Gastrocnemius medialis (tissue), 4 donors: ENCODE results near the gene GALNT10. TPM values are rescaled to one million over a fixed set of nuclear protein-coding genes. Genes with fewer than 3 reads are reported as not detected.

Experiments
- ATAC-seq, 2 donors: fragments of 150-250 bp; one replicate each; pipeline ENCODE4 v1.9.1; 2016
- DNase-seq, 2 donors: peaks; one replicate each; pipeline ENCODE4 v3.0.0-alpha.2; 2019
- H3K27ac ChIP-seq, 4 donors: fragments of 200-600 bp; sonication (generic); 1 replicate in 1 of 4; 2 replicates in 3 of 4; pipeline ENCODE4 v1.5.1; 2016 to 2018; ENCODE audit warnings: mild to moderate bottlenecking in 2 of 4, moderate library complexity in 1 of 4
- H3K27me3 ChIP-seq, 3 donors: fragments of 200-600 bp; sonication (generic) in 2 of 3; 1 replicate in 1 of 3; 2 replicates in 2 of 3; pipeline versions ENCODE4 v1.5.1 to v1.6.0; 2016 to 2019; ENCODE audit warnings: mild to moderate bottlenecking in 1 of 3, moderate library complexity in 1 of 3
- H3K36me3 ChIP-seq, 2 donors: fragments of 200-600 bp; sonication (generic) in 1 of 2; one replicate each; pipeline ENCODE4 v1.5.1; 2017 to 2018
- H3K4me1 ChIP-seq, 2 donors: fragments of 200-600 bp; sonication (generic) in 1 of 2; one replicate each; pipeline ENCODE4 v1.5.1; 2016 to 2017; ENCODE audit warnings: mild to moderate bottlenecking in 2 of 2
- H3K4me3 ChIP-seq, 4 donors: fragments of 200-600 bp; sonication (generic) in 3 of 4; 1 replicate in 1 of 4; 2 replicates in 3 of 4; pipeline ENCODE4 v1.5.1; 2016 to 2019; ENCODE audit warnings: mild to moderate bottlenecking in 2 of 4
- H3K9me3 ChIP-seq, 3 donors: fragments of 200-600 bp; sonication (generic) in 2 of 3; 1 replicate in 1 of 3; 2 replicates in 2 of 3; pipeline ENCODE4 v1.5.1; 2016 to 2019
- CTCF ChIP-seq, 5 experiments: fragments of 450-650 bp in 3 of 5; fragments of 200-600 bp in 2 of 5; sonication (generic) in 2 of 5; IDR thresholded peaks in 4 of 5; conservative IDR thresholded peaks in 1 of 5; 1 replicate in 4 of 5; 2 replicates in 1 of 5; pipeline ENCODE4 v1.5.1; 2016 to 2019; ENCODE audit warnings: antibody characterized with exemption in 5 of 5, mild to moderate bottlenecking in 3 of 5, moderate library complexity in 3 of 5
- POLR2A ChIP-seq, 2 donors: fragments of 450-650 bp; IDR thresholded peaks; one replicate each; pipeline ENCODE4 v1.6.1; 2017; ENCODE audit warnings: antibody characterized with exemption in 2 of 2, mild to moderate bottlenecking in 2 of 2, moderate library complexity in 2 of 2
- in situ Hi-C, 4 donors: fragments of 200-750 bp; cut with MboI; loops; one replicate each; pipeline versions ENCODE4 v1.15.0 to v1.8.0; 2017; ENCODE audit warnings: low sequenced_read_pairs in 4 of 4
- intact Hi-C: fragments of 100-400 bp; cut with DNase I; formaldehyde crosslinking; loops from one replicate; pipeline ENCODE4 v1.15.1; 2023; ENCODE audit warnings: low total_unique reads
- total RNA-seq, 4 donors: library from RNA; depleted of rRNA; stranded (reverse); fragments of >200 nt; gene quantifications; one replicate each; pipeline versions ENCODE4 v1.1.0 to v1.2.3, GENCODE V29; 2016

Gene GALNT10
- total RNA-seq, 4 donors from 2014 or later, result 6.1 to 9.9 (median 6.4) TPM

- no peak for ATAC-seq
- peaks cover 10 to 28% of the 10 kb centered on the region in 2 donors for H3K4me1 ChIP-seq
- intact Hi-C loops (no loop called here), in situ Hi-C loops (no loop called here)
- no peak for DNase-seq
- no peaks in the 10 kb centered on the region for H3K27me3 ChIP-seq
- TF ChIP-seq POLR2A (IDR thresholded peaks at IDR 0.05) (no peak), CTCF (IDR thresholded peaks at IDR 0.05 in 4 of 5, conservative IDR thresholded peaks at IDR 0.05 in 1 of 5) (no peak)
- H3K36me3 ChIP-seq, result no peaks in the 10 kb centered on the region
- H3K9me3 ChIP-seq, result no peaks in the 10 kb centered on the region
- H3K4me3 ChIP-seq, result no peak overlapping the region
- no peak overlapping the region for H3K27ac ChIP-seq
These were observed 101.4 kb downstream of the GALNT10 start for GRCh38 chr5:154291917-154292316.

- TF ChIP-seq CTCF (IDR thresholded peaks at IDR 0.05 in 4 of 5, conservative IDR thresholded peaks at IDR 0.05 in 1 of 5) (no peak), POLR2A (IDR thresholded peaks at IDR 0.05) (no peak)
- H3K4me1 ChIP-seq, result peaks cover 10 to 15% of the 10 kb centered on the region in 2 donors
- H3K27ac ChIP-seq, result no peak overlapping the region
- in situ Hi-C loops (no loop called here), intact Hi-C loops (no loop called here)
- DNase-seq (no peak), ATAC-seq (no peak)
- no peaks in the 10 kb centered on the region for H3K27me3 ChIP-seq
- no peaks in the 10 kb centered on the region for H3K9me3 ChIP-seq
- no peaks in the 10 kb centered on the region for H3K36me3 ChIP-seq
- no peak overlapping the region for H3K4me3 ChIP-seq
These were observed 102.7 kb downstream of the GALNT10 start for GRCh38 chr5:154293219-154293618.

- TF ChIP-seq CTCF (IDR thresholded peaks at IDR 0.05 in 4 of 5, conservative IDR thresholded peaks at IDR 0.05 in 1 of 5) (no peak), POLR2A (IDR thresholded peaks at IDR 0.05) (no peak)
- no peak overlapping the region for H3K27ac ChIP-seq
- H3K36me3 ChIP-seq, result peaks cover 0 to 7% of the 10 kb centered on the region in 2 donors
- H3K4me3 ChIP-seq, result no peak overlapping the region
- intact Hi-C loops, result no loop called here
- no peaks in the 10 kb centered on the region for H3K9me3 ChIP-seq
- DNase-seq (no peak), ATAC-seq (no peak)
- in situ Hi-C loops, result no loop called here
- peaks cover 10 to 12% of the 10 kb centered on the region in 2 donors for H3K4me1 ChIP-seq
- no peaks in the 10 kb centered on the region for H3K27me3 ChIP-seq
These were observed 105.0 kb downstream of the GALNT10 start for GRCh38 chr5:154295551-154295950.

- no peaks in the 10 kb centered on the region for H3K9me3 ChIP-seq
- peaks cover 14 to 15% of the 10 kb centered on the region in 2 donors for H3K4me1 ChIP-seq
- no peak overlapping the region for H3K27ac ChIP-seq
- no peak for ATAC-seq
- no peaks in the 10 kb centered on the region for H3K27me3 ChIP-seq
- TF ChIP-seq POLR2A (IDR thresholded peaks at IDR 0.05) (no peak), CTCF (IDR thresholded peaks at IDR 0.05 in 4 of 5, conservative IDR thresholded peaks at IDR 0.05 in 1 of 5) (no peak)
- in situ Hi-C loops, result no loop called here
- intact Hi-C loops, result no loop called here
- H3K4me3 ChIP-seq, result no peak overlapping the region
- no peak for DNase-seq
- H3K36me3 ChIP-seq, result peaks cover 0 to 7% of the 10 kb centered on the region in 2 donors
These were observed 106.1 kb downstream of the GALNT10 start for GRCh38 chr5:154296525-154297159.

GRCh38 chr5:154298065-154298464 lies 107.5 kb downstream of the GALNT10 start:
- in situ Hi-C loops, result no loop called here

More at GRCh38 chr5:154298065-154298464, 107.5 kb downstream of the GALNT10 start:
- H3K27me3 ChIP-seq, result no peaks in the 10 kb centered on the region
- DNase-seq (no peak), ATAC-seq (no peak)
- intact Hi-C loops, result no loop called here
- TF ChIP-seq POLR2A (IDR thresholded peaks at IDR 0.05) (no peak), CTCF (IDR thresholded peaks at IDR 0.05 in 4 of 5, conservative IDR thresholded peaks at IDR 0.05 in 1 of 5) (no peak)
- no peak overlapping the region for H3K4me3 ChIP-seq
- peaks cover 0 to 7% of the 10 kb centered on the region in 2 donors for H3K36me3 ChIP-seq
- H3K4me1 ChIP-seq, result peaks cover 11 to 13% of the 10 kb centered on the region in 2 donors
- no peaks in the 10 kb centered on the region for H3K9me3 ChIP-seq
- no peak overlapping the region for H3K27ac ChIP-seq
